ENCODE measurements around the gene EPAS1.
A peak's percentile ranks its signal among the peaks of the same experiment; 100 is the strongest.

EPAS1 gene

DNA sequence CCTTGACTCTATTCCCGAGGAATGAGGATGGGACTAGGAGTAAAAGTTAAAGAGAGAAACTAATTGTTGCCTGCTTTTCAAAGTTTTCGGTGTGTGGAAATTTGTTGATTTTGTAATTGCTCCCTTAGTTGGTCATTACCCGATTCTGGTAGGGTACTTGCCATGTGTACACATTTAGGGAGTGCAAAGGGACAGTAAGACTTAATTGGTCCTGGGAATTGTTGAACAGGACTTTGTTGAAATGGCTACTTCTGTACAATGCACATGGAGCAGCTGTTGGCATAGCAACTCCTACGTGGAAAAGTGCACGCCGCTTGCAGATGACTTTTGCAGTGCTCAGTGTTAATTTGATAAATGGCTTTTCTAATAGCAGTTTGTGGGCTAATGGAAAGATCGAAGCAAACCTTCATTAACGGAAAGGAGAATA, 22.9 kb downstream of the EPAS1 start:
- H3K4me3 ChIP-seq (ENCODE audit: low read length in 2 of 2), result peak overlapping the region in 1 of 2 donors; percentile 1
- no peaks in the 10 kb centered on the region for H3K36me3 ChIP-seq (ENCODE audit: control insufficient read depth in 2 of 2, insufficient read depth in 2 of 2, low read length in 2 of 2)
- no peaks in the 10 kb centered on the region for H3K27me3 ChIP-seq (ENCODE audit: control insufficient read depth in 1 of 2, insufficient read depth in 2 of 2, low read length in 2 of 2)
- peaks cover 7% of the 10 kb centered on the region for H3K4me1 ChIP-seq (ENCODE audit: control insufficient read depth, insufficient read depth, low read length)
- no peak overlapping the region for H3K27ac ChIP-seq (ENCODE audit: low read length)
- no peak overlapping the region for H3K9ac ChIP-seq (ENCODE audit: low read length in 2 of 2)
- no peaks in the 10 kb centered on the region for H3K9me3 ChIP-seq (ENCODE audit: control insufficient read depth in 2 of 2, low read length in 2 of 2)

DNA sequence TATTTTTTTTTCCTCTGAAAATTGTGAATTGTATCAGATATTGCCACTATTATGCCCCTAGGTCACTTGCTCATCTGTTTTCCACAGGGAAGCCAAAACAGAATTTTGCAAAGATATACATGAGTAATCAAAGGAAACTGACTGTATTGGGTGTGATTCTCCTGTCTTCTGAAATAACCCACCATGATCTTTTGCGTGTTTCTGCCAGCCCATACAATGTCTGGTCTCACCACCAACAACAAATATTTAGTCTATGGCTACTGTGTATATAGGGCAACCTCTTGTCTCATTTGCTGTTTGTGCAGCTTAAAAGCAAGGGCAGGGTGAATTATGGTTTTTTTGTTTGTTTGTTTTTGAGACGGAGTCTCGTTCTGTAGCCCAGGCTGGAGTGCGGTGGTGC, 26.5 kb downstream of the EPAS1 start:
- Histone ChIP-seq H3K4me1 (ENCODE audit: control insufficient read depth, insufficient read depth, low read length) (peaks cover 9% of the 10 kb centered on the region), H3K4me3 (ENCODE audit: low read length in 2 of 2) (no peak overlapping the region), H3K27me3 (ENCODE audit: control insufficient read depth in 1 of 2, insufficient read depth in 2 of 2, low read length in 2 of 2) (no peaks in the 10 kb centered on the region), H3K9me3 (ENCODE audit: control insufficient read depth in 2 of 2, low read length in 2 of 2) (no peaks in the 10 kb centered on the region), H3K36me3 (ENCODE audit: control insufficient read depth in 2 of 2, insufficient read depth in 2 of 2, low read length in 2 of 2) (no peaks in the 10 kb centered on the region), H3K27ac (ENCODE audit: low read length) (no peak overlapping the region), H3K9ac (ENCODE audit: low read length in 2 of 2) (no peak overlapping the region)

DNA sequence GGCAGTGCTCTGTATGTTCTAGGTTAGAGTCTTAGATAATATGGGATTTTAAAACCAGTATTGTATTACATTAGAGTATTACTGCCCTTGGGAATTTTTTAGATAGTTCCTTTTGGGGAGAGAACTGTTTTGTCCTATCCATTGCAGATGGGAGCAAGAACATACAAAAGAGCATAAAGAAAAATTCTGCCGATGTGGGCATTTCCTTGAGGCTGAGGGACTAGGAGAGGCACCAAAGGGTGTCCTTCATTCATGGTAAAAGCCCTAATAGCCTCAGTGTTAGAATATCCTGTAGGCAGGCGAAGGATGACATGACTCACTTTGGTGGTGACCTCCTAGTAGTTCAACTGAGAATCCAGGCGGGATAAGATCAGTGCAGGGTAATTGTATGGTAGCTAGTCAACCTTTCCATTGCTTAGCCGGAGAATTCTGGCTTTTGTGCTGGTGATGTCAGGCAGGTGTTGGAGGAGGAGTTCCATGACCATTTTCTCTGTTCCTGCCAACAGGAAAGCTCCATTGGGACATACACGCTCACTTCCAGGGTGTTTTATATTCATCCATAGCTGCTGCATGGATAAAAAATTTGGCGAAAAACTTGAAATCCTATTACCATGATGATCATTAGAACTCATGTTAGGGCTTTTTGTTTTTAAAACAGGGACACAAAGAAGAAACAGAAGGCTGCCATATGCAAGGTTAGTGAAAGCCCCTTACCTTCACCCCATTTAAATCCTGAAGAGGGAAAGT, 28.1 kb downstream of the EPAS1 start:
- H3K4me1 ChIP-seq (ENCODE audit: control insufficient read depth, insufficient read depth, low read length), result peaks cover 12% of the 10 kb centered on the region
- H3K4me3 ChIP-seq (ENCODE audit: low read length in 2 of 2), result no peak overlapping the region
- H3K27ac ChIP-seq (ENCODE audit: low read length), result no peak overlapping the region
- H3K36me3 ChIP-seq (ENCODE audit: control insufficient read depth in 2 of 2, insufficient read depth in 2 of 2, low read length in 2 of 2), result no peaks in the 10 kb centered on the region
- no peaks in the 10 kb centered on the region for H3K9me3 ChIP-seq (ENCODE audit: control insufficient read depth in 2 of 2, low read length in 2 of 2)
- no peak overlapping the region for H3K9ac ChIP-seq (ENCODE audit: low read length in 2 of 2)
- H3K27me3 ChIP-seq (ENCODE audit: control insufficient read depth in 1 of 2, insufficient read depth in 2 of 2, low read length in 2 of 2), result no peaks in the 10 kb centered on the region

DNA sequence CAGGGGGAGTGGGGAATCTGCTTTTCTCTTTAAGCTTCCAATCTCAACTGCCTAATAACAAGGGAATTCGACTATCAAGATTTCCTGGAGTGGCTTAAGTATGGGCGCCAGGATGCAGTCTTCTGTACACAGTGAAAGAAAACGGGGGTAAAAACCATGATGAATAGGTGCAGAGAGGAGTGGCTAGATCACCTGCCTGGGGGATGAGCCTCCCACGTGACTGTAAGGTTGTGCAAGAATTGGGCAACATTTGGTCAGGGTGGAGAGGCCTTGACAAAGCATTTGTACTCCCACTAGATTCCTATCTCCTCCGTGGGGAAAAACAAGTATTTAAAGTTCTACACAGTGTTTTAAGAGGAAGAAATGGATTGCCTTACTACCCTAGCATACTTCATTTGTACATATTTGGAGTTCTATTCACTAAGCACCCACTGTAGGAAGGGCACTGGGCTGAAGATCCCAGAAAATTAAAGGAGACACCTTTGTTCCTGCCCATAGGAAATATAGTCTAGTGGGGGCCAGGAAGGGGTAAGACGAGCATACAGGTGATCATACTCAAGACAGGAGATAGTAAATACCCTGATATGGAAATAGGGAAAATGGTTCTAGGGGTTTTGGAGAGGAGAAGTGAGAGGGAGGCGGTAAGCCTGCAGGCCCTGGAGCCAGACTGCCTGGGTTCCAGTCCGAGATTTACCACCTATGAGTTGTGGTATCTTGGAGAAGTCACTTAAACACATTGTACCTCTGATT, 29.2 kb downstream of the EPAS1 start:
- H3K36me3 ChIP-seq (ENCODE audit: control insufficient read depth in 2 of 2, insufficient read depth in 2 of 2, low read length in 2 of 2), result no peaks in the 10 kb centered on the region
- no peaks in the 10 kb centered on the region for H3K27me3 ChIP-seq (ENCODE audit: control insufficient read depth in 1 of 2, insufficient read depth in 2 of 2, low read length in 2 of 2)
- H3K4me3 ChIP-seq (ENCODE audit: low read length in 2 of 2), result no peak overlapping the region
- no peak overlapping the region for H3K9ac ChIP-seq (ENCODE audit: low read length in 2 of 2)
- peaks cover 18% of the 10 kb centered on the region for H3K4me1 ChIP-seq (ENCODE audit: control insufficient read depth, insufficient read depth, low read length)
- H3K27ac ChIP-seq (ENCODE audit: low read length), result no peak overlapping the region
- no peaks in the 10 kb centered on the region for H3K9me3 ChIP-seq (ENCODE audit: control insufficient read depth in 2 of 2, low read length in 2 of 2)

DNA sequence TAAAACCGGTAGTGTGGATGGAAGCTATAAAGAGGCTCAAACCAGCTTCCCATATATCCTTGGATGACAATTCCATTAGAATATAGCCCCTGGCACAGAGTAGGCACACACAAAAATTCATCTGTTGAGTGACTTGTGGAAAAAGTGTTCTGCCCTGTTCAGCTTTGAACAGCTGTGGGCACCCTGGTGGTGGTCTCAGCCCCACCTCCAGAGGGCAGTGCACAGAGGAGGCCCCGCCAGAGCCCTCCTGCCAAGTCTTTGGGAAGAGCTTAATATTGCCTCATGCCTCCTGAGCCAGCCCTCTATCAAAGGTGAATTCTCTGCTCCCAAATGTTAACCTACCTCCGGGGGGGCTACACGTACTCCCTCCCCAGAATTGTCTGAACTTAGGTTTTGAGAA, 30.4 kb downstream of the EPAS1 start:
- Histone ChIP-seq H3K9me3 (ENCODE audit: control insufficient read depth in 2 of 2, low read length in 2 of 2) (no peaks in the 10 kb centered on the region), H3K4me1 (ENCODE audit: control insufficient read depth, insufficient read depth, low read length) (peaks cover 18% of the 10 kb centered on the region), H3K27me3 (ENCODE audit: control insufficient read depth in 1 of 2, insufficient read depth in 2 of 2, low read length in 2 of 2) (no peaks in the 10 kb centered on the region), H3K36me3 (ENCODE audit: control insufficient read depth in 2 of 2, insufficient read depth in 2 of 2, low read length in 2 of 2) (no peaks in the 10 kb centered on the region), H3K9ac (ENCODE audit: low read length in 2 of 2) (no peak overlapping the region), H3K4me3 (ENCODE audit: low read length in 2 of 2) (no peak overlapping the region), H3K27ac (ENCODE audit: low read length) (no peak overlapping the region)

DNA sequence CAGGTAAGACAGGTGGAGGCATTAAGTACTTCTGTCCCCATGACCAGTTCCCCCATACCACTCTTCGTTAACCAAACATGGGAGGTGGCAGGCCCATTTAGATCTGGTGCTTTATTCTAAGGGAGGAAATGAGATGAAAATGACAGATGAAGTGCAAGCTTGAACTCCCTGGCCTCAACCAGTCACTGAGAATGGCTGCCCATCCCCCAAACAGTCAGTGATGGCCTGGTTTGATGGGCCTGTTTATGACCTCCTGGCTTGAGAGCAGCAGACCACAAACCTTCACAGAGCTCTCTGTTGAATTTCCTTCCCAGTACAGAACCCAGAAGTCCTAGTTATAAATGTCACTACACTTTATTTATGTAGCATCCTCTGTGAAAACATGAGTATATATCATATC, 31.1 kb downstream of the EPAS1 start:
- no peak overlapping the region for H3K9ac ChIP-seq (ENCODE audit: low read length in 2 of 2)
- no peak overlapping the region for H3K4me3 ChIP-seq (ENCODE audit: low read length in 2 of 2)
- peaks cover 22% of the 10 kb centered on the region for H3K4me1 ChIP-seq (ENCODE audit: control insufficient read depth, insufficient read depth, low read length)
- H3K27me3 ChIP-seq (ENCODE audit: control insufficient read depth in 1 of 2, insufficient read depth in 2 of 2, low read length in 2 of 2), result no peaks in the 10 kb centered on the region
- H3K9me3 ChIP-seq (ENCODE audit: control insufficient read depth in 2 of 2, low read length in 2 of 2), result no peaks in the 10 kb centered on the region
- H3K36me3 ChIP-seq (ENCODE audit: control insufficient read depth in 2 of 2, insufficient read depth in 2 of 2, low read length in 2 of 2), result no peaks in the 10 kb centered on the region
- no peak overlapping the region for H3K27ac ChIP-seq (ENCODE audit: low read length)

DNA sequence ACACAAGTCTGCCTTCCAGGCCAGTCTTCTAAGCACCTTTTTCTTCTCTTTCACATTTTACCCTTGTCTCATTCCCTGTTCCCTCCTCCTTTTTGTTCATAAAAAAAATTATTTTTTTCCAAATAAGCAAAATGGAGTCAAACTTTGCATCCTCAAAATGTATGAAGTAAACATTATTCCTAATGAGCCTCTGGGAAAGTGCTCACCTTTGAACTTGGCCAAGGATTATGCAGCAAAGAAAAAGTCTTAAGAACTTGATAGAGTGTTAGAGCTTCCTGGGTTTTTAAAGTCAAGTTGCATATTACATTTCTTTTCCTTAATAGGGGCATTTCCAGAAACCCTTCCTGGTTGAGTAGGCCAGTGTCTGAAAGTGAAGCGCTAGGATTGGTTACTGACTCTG, 31.6 kb downstream of the EPAS1 start:
- Histone ChIP-seq H3K9me3 (ENCODE audit: control insufficient read depth in 2 of 2, low read length in 2 of 2) (no peaks in the 10 kb centered on the region), H3K4me1 (ENCODE audit: control insufficient read depth, insufficient read depth, low read length) (peaks cover 27% of the 10 kb centered on the region), H3K27me3 (ENCODE audit: control insufficient read depth in 1 of 2, insufficient read depth in 2 of 2, low read length in 2 of 2) (no peaks in the 10 kb centered on the region), H3K4me3 (ENCODE audit: low read length in 2 of 2) (no peak overlapping the region), H3K9ac (ENCODE audit: low read length in 2 of 2) (no peak overlapping the region), H3K27ac (ENCODE audit: low read length) (no peak overlapping the region), H3K36me3 (ENCODE audit: control insufficient read depth in 2 of 2, insufficient read depth in 2 of 2, low read length in 2 of 2) (no peaks in the 10 kb centered on the region)

DNA sequence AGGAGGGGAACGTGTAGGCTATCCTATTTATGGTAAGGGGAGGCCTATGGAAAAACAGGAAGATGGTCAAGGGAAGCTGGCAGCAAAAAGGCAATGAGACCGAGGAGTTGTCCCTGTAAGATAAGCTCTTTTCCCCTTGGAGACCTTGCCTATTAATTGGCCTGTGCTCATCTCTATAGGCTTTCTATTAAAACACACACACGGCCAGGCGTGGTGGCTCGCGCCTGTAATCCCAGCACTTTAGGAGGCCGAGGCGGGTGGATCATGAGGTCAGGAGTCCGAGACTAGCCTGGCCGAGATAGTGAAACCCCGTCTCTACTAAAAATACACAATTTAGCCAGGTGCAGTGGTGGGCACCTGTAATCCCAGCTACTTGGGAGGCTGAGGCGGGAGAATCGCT, 32.1 kb downstream of the EPAS1 start:
- no peaks in the 10 kb centered on the region for H3K9me3 ChIP-seq (ENCODE audit: control insufficient read depth in 2 of 2, low read length in 2 of 2)
- no peaks in the 10 kb centered on the region for H3K36me3 ChIP-seq (ENCODE audit: control insufficient read depth in 2 of 2, insufficient read depth in 2 of 2, low read length in 2 of 2)
- no peak overlapping the region for H3K27ac ChIP-seq (ENCODE audit: low read length)
- H3K9ac ChIP-seq (ENCODE audit: low read length in 2 of 2), result no peak overlapping the region
- H3K27me3 ChIP-seq (ENCODE audit: control insufficient read depth in 1 of 2, insufficient read depth in 2 of 2, low read length in 2 of 2), result no peaks in the 10 kb centered on the region
- H3K4me3 ChIP-seq (ENCODE audit: low read length in 2 of 2), result no peak overlapping the region
- peaks cover 32% of the 10 kb centered on the region for H3K4me1 ChIP-seq (ENCODE audit: control insufficient read depth, insufficient read depth, low read length)

DNA sequence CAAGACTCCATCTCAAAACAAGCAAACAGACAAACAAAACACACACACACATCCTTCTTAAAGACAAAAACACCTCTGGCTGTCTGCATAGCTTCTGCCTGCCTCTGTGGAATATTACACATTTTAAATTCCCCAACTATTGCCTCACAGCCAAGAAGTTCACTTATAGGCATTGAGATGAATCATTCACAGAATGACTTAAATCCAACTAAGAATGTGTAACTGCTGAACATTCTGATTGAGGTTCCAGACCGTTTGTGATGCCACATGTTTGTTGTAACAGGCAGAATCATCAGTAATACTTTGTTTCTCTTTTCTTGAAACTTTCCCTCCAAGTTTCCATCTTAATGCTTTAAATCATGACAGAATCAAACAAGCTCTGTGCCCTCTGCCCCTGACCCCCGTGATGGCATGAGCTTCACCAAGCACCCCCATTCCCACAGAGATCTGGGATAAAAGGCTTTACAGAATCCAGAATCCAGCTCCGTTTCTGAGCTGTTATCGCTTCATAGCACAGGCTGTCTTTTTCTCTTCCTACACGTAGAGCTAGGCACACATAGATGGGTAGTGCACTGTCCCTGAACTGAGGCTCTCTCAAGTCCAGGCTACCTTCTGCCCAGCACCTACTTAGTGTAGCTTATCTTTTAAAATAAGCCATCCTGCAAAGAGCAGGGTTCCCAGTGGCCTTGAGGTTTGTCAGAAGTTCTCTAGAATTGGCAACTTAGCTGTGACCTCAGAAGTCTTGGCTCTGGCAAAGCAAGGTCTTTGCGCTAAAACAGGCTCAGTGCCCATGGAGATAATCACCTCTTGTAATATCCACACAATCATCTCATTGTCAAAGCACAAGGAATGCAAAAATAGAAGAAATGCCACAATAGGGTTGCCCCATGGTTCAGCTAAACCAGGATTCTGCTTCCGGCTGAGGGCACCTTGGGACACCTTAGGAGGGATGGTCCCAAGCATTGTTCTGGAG, 32.9 kb downstream of the EPAS1 start:
- H3K4me3 ChIP-seq (ENCODE audit: low read length in 2 of 2), result no peak overlapping the region
- H3K9ac ChIP-seq (ENCODE audit: low read length in 2 of 2), result no peak overlapping the region
- H3K27ac ChIP-seq (ENCODE audit: low read length), result no peak overlapping the region

DNA sequence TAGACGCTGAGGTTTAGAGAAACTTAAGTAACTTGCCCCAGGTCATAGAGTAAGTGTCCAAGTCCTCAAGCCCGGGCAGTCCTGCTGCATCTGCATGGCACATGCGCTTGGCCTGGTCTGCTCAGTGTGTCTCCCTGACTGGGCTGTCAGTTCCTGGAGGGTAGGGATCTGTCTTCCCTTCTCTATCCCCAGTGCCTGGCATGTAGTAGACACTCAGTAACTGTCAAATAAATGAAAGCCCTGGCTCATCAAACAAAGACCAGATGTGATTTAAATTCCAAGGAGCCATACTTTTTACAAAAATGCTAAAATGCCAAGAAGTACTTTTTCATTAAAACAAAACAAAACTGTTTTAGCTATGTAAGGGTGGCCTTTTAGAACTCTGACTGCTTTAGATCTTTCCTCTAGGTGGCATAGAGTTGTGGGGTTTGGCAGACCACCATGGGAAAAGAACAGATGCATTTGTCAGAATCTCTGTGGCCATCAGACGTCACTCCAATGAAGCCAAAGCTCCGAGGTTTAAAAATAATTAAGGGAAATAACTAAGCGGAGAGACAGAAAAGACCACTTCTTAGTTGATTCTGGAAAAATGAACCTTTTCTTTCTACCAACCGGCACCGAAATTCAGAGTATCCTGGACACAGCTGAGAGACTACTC, 34.0 kb downstream of the EPAS1 start:
- H3K27me3 ChIP-seq (ENCODE audit: control insufficient read depth in 1 of 2, insufficient read depth in 2 of 2, low read length in 2 of 2), result no peaks in the 10 kb centered on the region
- no peak overlapping the region for H3K9ac ChIP-seq (ENCODE audit: low read length in 2 of 2)
- H3K4me3 ChIP-seq (ENCODE audit: low read length in 2 of 2), result no peak overlapping the region
- H3K27ac ChIP-seq (ENCODE audit: low read length), result no peak overlapping the region
- peaks cover 46% of the 10 kb centered on the region for H3K4me1 ChIP-seq (ENCODE audit: control insufficient read depth, insufficient read depth, low read length)
- H3K9me3 ChIP-seq (ENCODE audit: control insufficient read depth in 2 of 2, low read length in 2 of 2), result no peaks in the 10 kb centered on the region
- H3K36me3 ChIP-seq (ENCODE audit: control insufficient read depth in 2 of 2, insufficient read depth in 2 of 2, low read length in 2 of 2), result no peaks in the 10 kb centered on the region

More for the DNA sequence above, 32.9 kb downstream of the EPAS1 start:
- Histone ChIP-seq H3K27me3 (ENCODE audit: control insufficient read depth in 1 of 2, insufficient read depth in 2 of 2, low read length in 2 of 2) (no peaks in the 10 kb centered on the region), H3K4me1 (ENCODE audit: control insufficient read depth, insufficient read depth, low read length) (peaks cover 38% of the 10 kb centered on the region), H3K36me3 (ENCODE audit: control insufficient read depth in 2 of 2, insufficient read depth in 2 of 2, low read length in 2 of 2) (no peaks in the 10 kb centered on the region), H3K9me3 (ENCODE audit: control insufficient read depth in 2 of 2, low read length in 2 of 2) (no peaks in the 10 kb centered on the region)

Measured in stomach smooth muscle (tissue), 2 donors.